Testis (tissue), 2 donors: ENCODE data around the gene STBD1.

Source experiments
- POLR2A ChIP-seq: fragments of 450-650 bp; IDR thresholded peaks from one replicate; pipeline ENCODE4 v1.6.1; 2017; ENCODE audit warnings: antibody characterized with exemption, mild to moderate bottlenecking, moderate library complexity
- TF ChIP-seq, protein P1 (sequence below), 3 experiments: fragments of 450-650 bp in 2 of 3; fragments of 200-600 bp in 1 of 3; sonication (generic) in 1 of 3; IDR thresholded peaks; one replicate each; pipeline ENCODE4 v1.5.1; 2016 to 2019; ENCODE audit warnings: antibody characterized with exemption in 3 of 3, mild to moderate bottlenecking in 2 of 3, moderate library complexity in 1 of 3

DNA sequence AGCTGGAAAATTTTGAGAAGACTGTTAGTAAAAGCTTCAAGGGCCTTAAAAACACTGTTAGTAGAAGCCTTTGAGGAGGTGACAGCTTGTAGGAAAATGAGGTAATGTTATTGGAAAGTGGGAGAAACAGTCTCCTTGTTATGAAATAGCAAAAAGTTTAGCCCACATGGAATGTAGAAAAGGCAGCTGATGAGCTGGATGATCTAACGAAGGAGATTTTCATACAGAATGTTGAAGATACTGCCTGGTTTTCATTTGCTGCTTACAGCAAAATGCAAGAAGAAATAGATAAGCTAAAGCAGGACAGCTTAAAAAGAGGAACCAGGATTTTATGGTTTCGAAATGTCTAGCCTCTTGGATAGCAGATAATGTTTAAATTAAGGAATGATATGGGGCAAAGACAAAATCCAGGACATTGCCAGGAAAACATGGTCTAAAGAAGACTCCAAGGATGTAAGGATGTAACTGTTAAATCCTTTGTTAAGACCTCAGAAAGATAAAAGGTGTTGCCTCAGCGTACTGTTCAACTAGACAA is 10.2 kb upstream of the STBD1 start:
- TF ChIP-seq, protein P1, sequence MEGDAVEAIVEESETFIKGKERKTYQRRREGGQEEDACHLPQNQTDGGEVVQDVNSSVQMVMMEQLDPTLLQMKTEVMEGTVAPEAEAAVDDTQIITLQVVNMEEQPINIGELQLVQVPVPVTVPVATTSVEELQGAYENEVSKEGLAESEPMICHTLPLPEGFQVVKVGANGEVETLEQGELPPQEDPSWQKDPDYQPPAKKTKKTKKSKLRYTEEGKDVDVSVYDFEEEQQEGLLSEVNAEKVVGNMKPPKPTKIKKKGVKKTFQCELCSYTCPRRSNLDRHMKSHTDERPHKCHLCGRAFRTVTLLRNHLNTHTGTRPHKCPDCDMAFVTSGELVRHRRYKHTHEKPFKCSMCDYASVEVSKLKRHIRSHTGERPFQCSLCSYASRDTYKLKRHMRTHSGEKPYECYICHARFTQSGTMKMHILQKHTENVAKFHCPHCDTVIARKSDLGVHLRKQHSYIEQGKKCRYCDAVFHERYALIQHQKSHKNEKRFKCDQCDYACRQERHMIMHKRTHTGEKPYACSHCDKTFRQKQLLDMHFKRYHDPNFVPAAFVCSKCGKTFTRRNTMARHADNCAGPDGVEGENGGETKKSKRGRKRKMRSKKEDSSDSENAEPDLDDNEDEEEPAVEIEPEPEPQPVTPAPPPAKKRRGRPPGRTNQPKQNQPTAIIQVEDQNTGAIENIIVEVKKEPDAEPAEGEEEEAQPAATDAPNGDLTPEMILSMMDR (IDR thresholded peaks at IDR 0.05) = no peak
- no peak for TF ChIP-seq POLR2A
